ENCODE measurements around the gene ANGPT4.

Gene ANGPT4

GRCh38 chr20:916125-916799 lies at the start of gene ANGPT4:
Gene ANGPT4 (minus strand): TSS chr20:916334. CDS start chr20:916214, 120 bp downstream.
- DNase-seq = peak in 1 of 51 donors; percentile 9

- no peak for DNase-seq
These were observed 47.7 kb upstream of the ANGPT4 start for GRCh38 chr20:963795-964194.

- DNase-seq = no peak
These were observed 46.5 kb upstream of the ANGPT4 start for GRCh38 chr20:962683-963082.

GRCh38 chr20:962223-962622 lies 46.1 kb upstream of the ANGPT4 start:
- DNase-seq = no peak

GRCh38 chr20:961768-962167 lies 45.6 kb upstream of the ANGPT4 start:
- DNase-seq = no peak

- DNase-seq = no peak
These were observed 44.0 kb upstream of the ANGPT4 start for GRCh38 chr20:959996-960615.

- DNase-seq = no peak
These were observed 43.0 kb upstream of the ANGPT4 start for GRCh38 chr20:958936-959815.

- no peak for DNase-seq
These were observed 41.4 kb upstream of the ANGPT4 start for GRCh38 chr20:957544-957943.

- peak in 45 of 51 donors; percentile 5 to 70 (median 36) for DNase-seq
These were observed 40.3 kb upstream of the ANGPT4 start for GRCh38 chr20:956330-956951.

- DNase-seq = no peak
These were observed 39.5 kb upstream of the ANGPT4 start for GRCh38 chr20:955656-956055.

GRCh38 chr20:955111-955510 lies 39.0 kb upstream of the ANGPT4 start:
- DNase-seq = no peak

- no peak for DNase-seq
These were observed 37.6 kb upstream of the ANGPT4 start for GRCh38 chr20:953742-954141.

- DNase-seq = no peak
These were observed 36.2 kb upstream of the ANGPT4 start for GRCh38 chr20:952196-952795.

GRCh38 chr20:951384-952169 lies 35.4 kb upstream of the ANGPT4 start:
- DNase-seq = no peak

GRCh38 chr20:949717-950116 lies 33.6 kb upstream of the ANGPT4 start:
- no peak for DNase-seq

- DNase-seq = no peak
These were observed 30.7 kb upstream of the ANGPT4 start for GRCh38 chr20:946826-947225.

GRCh38 chr20:945841-946240 lies 29.7 kb upstream of the ANGPT4 start:
- no peak for DNase-seq

GRCh38 chr20:944774-945410 lies 28.8 kb upstream of the ANGPT4 start:
- DNase-seq = no peak

GRCh38 chr20:944148-944547 lies 28.0 kb upstream of the ANGPT4 start:
- DNase-seq = no peak

- DNase-seq = no peak
These were observed 26.5 kb upstream of the ANGPT4 start for GRCh38 chr20:942611-943010.
